ENCODE measurements around the gene PIEZO2.

The PIEZO2 gene

GRCh38 chr18:11113046-11113548 lies 36.3 kb downstream of the PIEZO2 start:
- no peak for DNase-seq (ENCODE audit: low read depth in 2 of 2)

GRCh38 chr18:11112286-11112685 lies 37.1 kb downstream of the PIEZO2 start:
- DNase-seq (ENCODE audit: low read depth in 2 of 2), result no peak

GRCh38 chr18:11110509-11110908 lies 38.9 kb downstream of the PIEZO2 start:
- no peak for DNase-seq (ENCODE audit: low read depth in 2 of 2)

GRCh38 chr18:11108947-11109346 lies 40.4 kb downstream of the PIEZO2 start:
- no peak for DNase-seq (ENCODE audit: low read depth in 2 of 2)

GRCh38 chr18:11106894-11107293 lies 42.5 kb downstream of the PIEZO2 start:
- DNase-seq (ENCODE audit: low read depth in 2 of 2), result no peak

GRCh38 chr18:11105463-11105862 lies 43.9 kb downstream of the PIEZO2 start:
- no peak for DNase-seq (ENCODE audit: low read depth in 2 of 2)

GRCh38 chr18:11104307-11104706 lies 45.1 kb downstream of the PIEZO2 start:
- no peak for DNase-seq (ENCODE audit: low read depth in 2 of 2)

GRCh38 chr18:11096839-11097750 lies 52.3 kb downstream of the PIEZO2 start:
- no peak for DNase-seq (ENCODE audit: low read depth in 2 of 2)

- DNase-seq (ENCODE audit: low read depth in 2 of 2), result no peak
Observed at GRCh38 chr18:11096411-11096810, 53.0 kb downstream of the PIEZO2 start.

- no peak for DNase-seq (ENCODE audit: low read depth in 2 of 2)
Observed at GRCh38 chr18:11095674-11096293, 53.6 kb downstream of the PIEZO2 start.

- no peak for DNase-seq (ENCODE audit: low read depth in 2 of 2)
Observed at GRCh38 chr18:11095211-11095610, 54.2 kb downstream of the PIEZO2 start.

- DNase-seq (ENCODE audit: low read depth in 2 of 2), result no peak
Observed at GRCh38 chr18:11091746-11092145, 57.6 kb downstream of the PIEZO2 start.

GRCh38 chr18:11089931-11090715 lies 59.2 kb downstream of the PIEZO2 start:
- DNase-seq (ENCODE audit: low read depth in 2 of 2), result no peak

GRCh38 chr18:11081009-11081532 lies 68.3 kb downstream of the PIEZO2 start:
- no peak for DNase-seq (ENCODE audit: low read depth in 2 of 2)

- no peak for DNase-seq (ENCODE audit: low read depth in 2 of 2)
Observed at GRCh38 chr18:11078491-11078890, 70.9 kb downstream of the PIEZO2 start.

- no peak for DNase-seq (ENCODE audit: low read depth in 2 of 2)
Observed at GRCh38 chr18:11077548-11078187, 71.7 kb downstream of the PIEZO2 start.

- DNase-seq (ENCODE audit: low read depth in 2 of 2), result no peak
Observed at GRCh38 chr18:11074889-11075288, 74.5 kb downstream of the PIEZO2 start.

- no peak for DNase-seq (ENCODE audit: low read depth in 2 of 2)
Observed at GRCh38 chr18:11073971-11074370, 75.4 kb downstream of the PIEZO2 start.

- DNase-seq (ENCODE audit: low read depth in 2 of 2), result no peak
Observed at GRCh38 chr18:11072632-11073031, 76.7 kb downstream of the PIEZO2 start.

- DNase-seq (ENCODE audit: low read depth in 2 of 2), result no peak
Observed at GRCh38 chr18:11071300-11071699, 78.1 kb downstream of the PIEZO2 start.

- no peak for DNase-seq (ENCODE audit: low read depth in 2 of 2)
Observed at GRCh38 chr18:11070593-11070992, 78.8 kb downstream of the PIEZO2 start.
